H1 (cell line): ENCODE data around the gene ZNF521.

Experiments
- BACH1 ChIP-seq: IDR thresholded peaks from 2 replicates; pipeline ENCODE4 v1.6.1; 2012; ENCODE audit warnings: low read length, improper control_type of control experiment
- GTF2F1 ChIP-seq: IDR thresholded peaks from 2 replicates; pipeline ENCODE4 v1.6.1; 2012; ENCODE audit warnings: low read depth, low read length, improper control_type of control experiment, borderline replicate concordance
- JUN ChIP-seq: IDR thresholded peaks from 2 replicates; pipeline ENCODE4 v1.6.1; 2011; ENCODE audit warnings: low read depth, mild to moderate bottlenecking, improper control_type of control experiment, low read length
- JUND ChIP-seq: IDR thresholded peaks from 2 replicates; pipeline ENCODE4 v1.6.1; 2011; ENCODE audit warnings: mild to moderate bottlenecking, improper control_type of control experiment, low read length
- POLR2A ChIP-seq, 2 experiments: IDR thresholded peaks; 1 replicate in 1 of 2; 2 replicates in 1 of 2; pipeline ENCODE4 v1.6.1; 2011; ENCODE audit warnings: low read depth in 2 of 2, low read length in 2 of 2, mild to moderate bottlenecking in 2 of 2; ENCODE audit errors: control extremely low read depth in 1 of 2
- POLR2AphosphoS5 ChIP-seq: IDR thresholded peaks from 2 replicates; pipeline ENCODE4 v1.6.1; 2011; ENCODE audit warnings: low read depth, low read length
- RBBP5 ChIP-seq: IDR thresholded peaks from 2 replicates; pipeline ENCODE4 v1.7.1; 2012; ENCODE audit warnings: low read depth, mild to moderate bottlenecking, inconsistent platforms, low read length, moderate library complexity, borderline replicate concordance
- RNF2 ChIP-seq: fragments of 200-900, 300-1000 bp; sonication (generic); IDR thresholded peaks from 2 replicates; pipeline ENCODE4 v1.7.1; 2016; ENCODE audit warnings: borderline replicate concordance, low read depth, mild to moderate bottlenecking, antibody characterized with exemption, low read length; ENCODE audit not compliant: poor library complexity, severe bottlenecking; ENCODE audit errors: missing control alignments
- TAF1 ChIP-seq: IDR thresholded peaks from 2 replicates; pipeline ENCODE4 v1.6.1; 2011; ENCODE audit warnings: mild to moderate bottlenecking, low read depth, low read length
- ZNF274 ChIP-seq: IDR thresholded peaks from 2 replicates; pipeline ENCODE4 v1.7.0; 2012; ENCODE audit warnings: low read length, borderline replicate concordance; ENCODE audit errors: extremely low read depth
- TF ChIP-seq, protein P1 (sequence below), 3 experiments: IDR thresholded peaks; 1 replicate in 2 of 3; 2 replicates in 1 of 3; pipeline versions ENCODE4 v1.5.1 to v1.6.1; 2011; ENCODE audit warnings: low read length in 3 of 3, mild to moderate bottlenecking in 3 of 3, inconsistent platforms in 2 of 3, low read depth in 1 of 3, moderate library complexity in 1 of 3; ENCODE audit not compliant: insufficient read depth in 1 of 3; ENCODE audit errors: control extremely low read depth in 1 of 3
- TF ChIP-seq, protein P2 (sequence below): IDR thresholded peaks from 2 replicates; pipeline ENCODE4 v1.6.1; 2011; ENCODE audit warnings: low read depth, mild to moderate bottlenecking, low read length; ENCODE audit not compliant: insufficient read depth
- TF ChIP-seq, protein P3 (sequence below): IDR thresholded peaks from 2 replicates; pipeline ENCODE4 v1.6.1; 2012; ENCODE audit warnings: inconsistent platforms

DNA sequence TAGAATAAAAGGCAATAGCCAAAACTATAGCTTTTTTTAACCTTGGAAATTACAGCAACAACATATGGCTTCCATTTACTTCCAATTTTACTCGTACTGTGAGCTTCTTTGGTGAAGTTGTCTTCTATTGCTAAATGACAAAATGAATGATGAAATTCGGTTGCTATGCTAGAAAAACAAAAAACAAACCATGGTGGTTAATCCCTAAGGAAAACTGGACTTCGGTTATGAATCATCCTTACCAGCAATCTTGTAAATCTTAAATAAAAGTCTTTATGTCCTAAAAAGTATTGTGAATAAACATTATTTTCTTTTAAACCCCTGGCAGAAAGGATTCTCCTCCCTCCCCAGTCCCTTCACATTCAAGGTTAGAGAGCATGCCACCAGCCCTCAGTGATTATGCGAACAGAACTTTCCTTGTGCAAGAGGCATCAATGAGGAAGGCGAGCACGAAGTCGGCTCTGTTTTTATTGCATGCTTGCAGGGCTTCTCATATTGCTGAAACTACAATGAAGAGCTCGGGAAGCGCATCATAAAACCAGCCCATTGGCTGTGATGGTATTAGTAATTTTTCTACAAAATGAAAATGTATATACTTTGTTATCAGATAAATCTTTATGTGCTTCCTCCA is 62.9 kb downstream of the ZNF521 start:
- TF ChIP-seq ZNF274, result no peak
- no peak for TF ChIP-seq JUND
- no peak for TF ChIP-seq JUN
- no peak for TF ChIP-seq POLR2AphosphoS5
- no peak for TF ChIP-seq TAF1
- no peak for TF ChIP-seq GTF2F1
- no peak for TF ChIP-seq RNF2
- TF ChIP-seq POLR2A (IDR thresholded peaks at IDR 0.05; ENCODE audit: control extremely low read depth in 1 of 2, low read depth in 2 of 2, low read length in 2 of 2), result no peak
- no peak for TF ChIP-seq BACH1
- TF ChIP-seq, protein P1, sequence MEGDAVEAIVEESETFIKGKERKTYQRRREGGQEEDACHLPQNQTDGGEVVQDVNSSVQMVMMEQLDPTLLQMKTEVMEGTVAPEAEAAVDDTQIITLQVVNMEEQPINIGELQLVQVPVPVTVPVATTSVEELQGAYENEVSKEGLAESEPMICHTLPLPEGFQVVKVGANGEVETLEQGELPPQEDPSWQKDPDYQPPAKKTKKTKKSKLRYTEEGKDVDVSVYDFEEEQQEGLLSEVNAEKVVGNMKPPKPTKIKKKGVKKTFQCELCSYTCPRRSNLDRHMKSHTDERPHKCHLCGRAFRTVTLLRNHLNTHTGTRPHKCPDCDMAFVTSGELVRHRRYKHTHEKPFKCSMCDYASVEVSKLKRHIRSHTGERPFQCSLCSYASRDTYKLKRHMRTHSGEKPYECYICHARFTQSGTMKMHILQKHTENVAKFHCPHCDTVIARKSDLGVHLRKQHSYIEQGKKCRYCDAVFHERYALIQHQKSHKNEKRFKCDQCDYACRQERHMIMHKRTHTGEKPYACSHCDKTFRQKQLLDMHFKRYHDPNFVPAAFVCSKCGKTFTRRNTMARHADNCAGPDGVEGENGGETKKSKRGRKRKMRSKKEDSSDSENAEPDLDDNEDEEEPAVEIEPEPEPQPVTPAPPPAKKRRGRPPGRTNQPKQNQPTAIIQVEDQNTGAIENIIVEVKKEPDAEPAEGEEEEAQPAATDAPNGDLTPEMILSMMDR (IDR thresholded peaks at IDR 0.05; ENCODE audit: control extremely low read depth in 1 of 3, insufficient read depth in 1 of 3, low read depth in 1 of 3, low read length in 3 of 3), result no peak
- TF ChIP-seq, protein P2, sequence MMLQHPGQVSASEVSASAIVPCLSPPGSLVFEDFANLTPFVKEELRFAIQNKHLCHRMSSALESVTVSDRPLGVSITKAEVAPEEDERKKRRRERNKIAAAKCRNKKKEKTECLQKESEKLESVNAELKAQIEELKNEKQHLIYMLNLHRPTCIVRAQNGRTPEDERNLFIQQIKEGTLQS, result no peak
- TF ChIP-seq, protein P3, sequence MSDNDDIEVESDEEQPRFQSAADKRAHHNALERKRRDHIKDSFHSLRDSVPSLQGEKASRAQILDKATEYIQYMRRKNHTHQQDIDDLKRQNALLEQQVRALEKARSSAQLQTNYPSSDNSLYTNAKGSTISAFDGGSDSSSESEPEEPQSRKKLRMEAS, result no peak
- no peak for TF ChIP-seq RBBP5
